ENCODE measurements around the gene PACSIN1.

DNA sequence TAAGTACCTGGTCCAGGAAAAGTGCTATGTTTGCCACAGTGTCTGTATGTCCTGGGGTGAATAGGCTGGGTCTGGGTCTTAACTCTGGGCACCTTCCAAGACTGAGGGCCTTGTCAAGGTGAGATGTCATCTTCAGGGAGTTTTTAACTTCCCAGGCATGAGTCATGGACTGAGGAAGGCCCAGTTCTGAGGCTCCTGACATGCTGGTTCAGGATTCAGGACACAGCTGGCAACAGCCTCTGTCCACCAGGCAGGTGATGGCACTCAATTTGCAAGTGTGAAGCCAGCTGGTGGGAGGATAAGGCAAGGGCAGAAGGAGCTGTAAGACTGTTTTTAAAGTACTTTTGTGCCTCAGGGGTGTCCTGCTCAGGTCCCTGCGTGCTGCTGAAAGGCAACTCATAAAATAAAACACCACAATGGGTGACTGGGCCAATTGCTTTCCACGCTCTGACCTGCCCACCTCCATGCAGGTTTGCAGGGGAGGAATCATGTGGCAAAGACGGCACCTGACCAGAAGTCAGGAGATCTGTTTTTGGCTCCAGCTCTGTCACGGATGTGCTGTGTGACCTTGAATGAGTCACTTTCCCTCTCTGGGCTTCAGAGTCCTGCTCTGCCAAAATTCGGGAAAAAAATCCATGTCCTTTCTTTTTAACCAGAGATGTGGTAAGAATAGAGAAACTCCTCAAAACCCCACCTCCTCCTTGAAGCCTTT is 4.9 kb upstream of the PACSIN1 start:
- TF ChIP-seq KDM1A (IDR thresholded peaks at IDR 0.05; ENCODE audit: borderline replicate concordance) (no peak), RFX5 (IDR thresholded peaks at IDR 0.05; ENCODE audit: low read depth, low read length) (no peak), POLR2AphosphoS5 (IDR thresholded peaks at IDR 0.05; ENCODE audit: low read length) (no peak), ATF7 (IDR thresholded peaks at IDR 0.05; ENCODE audit: low read depth) (no peak), POLR2A (IDR thresholded peaks at IDR 0.05; ENCODE audit: low read depth, low read length) (no peak), NFYA (IDR thresholded peaks at IDR 0.05; ENCODE audit: borderline replicate concordance, low read depth, low read length) (no peak), TCF12 (IDR thresholded peaks at IDR 0.05; ENCODE audit: low read depth, low read length) (no peak)
- TF ChIP-seq, protein P1, sequence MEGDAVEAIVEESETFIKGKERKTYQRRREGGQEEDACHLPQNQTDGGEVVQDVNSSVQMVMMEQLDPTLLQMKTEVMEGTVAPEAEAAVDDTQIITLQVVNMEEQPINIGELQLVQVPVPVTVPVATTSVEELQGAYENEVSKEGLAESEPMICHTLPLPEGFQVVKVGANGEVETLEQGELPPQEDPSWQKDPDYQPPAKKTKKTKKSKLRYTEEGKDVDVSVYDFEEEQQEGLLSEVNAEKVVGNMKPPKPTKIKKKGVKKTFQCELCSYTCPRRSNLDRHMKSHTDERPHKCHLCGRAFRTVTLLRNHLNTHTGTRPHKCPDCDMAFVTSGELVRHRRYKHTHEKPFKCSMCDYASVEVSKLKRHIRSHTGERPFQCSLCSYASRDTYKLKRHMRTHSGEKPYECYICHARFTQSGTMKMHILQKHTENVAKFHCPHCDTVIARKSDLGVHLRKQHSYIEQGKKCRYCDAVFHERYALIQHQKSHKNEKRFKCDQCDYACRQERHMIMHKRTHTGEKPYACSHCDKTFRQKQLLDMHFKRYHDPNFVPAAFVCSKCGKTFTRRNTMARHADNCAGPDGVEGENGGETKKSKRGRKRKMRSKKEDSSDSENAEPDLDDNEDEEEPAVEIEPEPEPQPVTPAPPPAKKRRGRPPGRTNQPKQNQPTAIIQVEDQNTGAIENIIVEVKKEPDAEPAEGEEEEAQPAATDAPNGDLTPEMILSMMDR (IDR thresholded peaks at IDR 0.05 in 2 of 3, conservative IDR thresholded peaks at IDR 0.05 in 1 of 3; ENCODE audit: control insufficient read depth in 2 of 3, extremely low read depth in 1 of 3, insufficient read depth in 1 of 3, low read depth in 3 of 3, low read length in 3 of 3) = no peak
- TF ChIP-seq, protein P2, sequence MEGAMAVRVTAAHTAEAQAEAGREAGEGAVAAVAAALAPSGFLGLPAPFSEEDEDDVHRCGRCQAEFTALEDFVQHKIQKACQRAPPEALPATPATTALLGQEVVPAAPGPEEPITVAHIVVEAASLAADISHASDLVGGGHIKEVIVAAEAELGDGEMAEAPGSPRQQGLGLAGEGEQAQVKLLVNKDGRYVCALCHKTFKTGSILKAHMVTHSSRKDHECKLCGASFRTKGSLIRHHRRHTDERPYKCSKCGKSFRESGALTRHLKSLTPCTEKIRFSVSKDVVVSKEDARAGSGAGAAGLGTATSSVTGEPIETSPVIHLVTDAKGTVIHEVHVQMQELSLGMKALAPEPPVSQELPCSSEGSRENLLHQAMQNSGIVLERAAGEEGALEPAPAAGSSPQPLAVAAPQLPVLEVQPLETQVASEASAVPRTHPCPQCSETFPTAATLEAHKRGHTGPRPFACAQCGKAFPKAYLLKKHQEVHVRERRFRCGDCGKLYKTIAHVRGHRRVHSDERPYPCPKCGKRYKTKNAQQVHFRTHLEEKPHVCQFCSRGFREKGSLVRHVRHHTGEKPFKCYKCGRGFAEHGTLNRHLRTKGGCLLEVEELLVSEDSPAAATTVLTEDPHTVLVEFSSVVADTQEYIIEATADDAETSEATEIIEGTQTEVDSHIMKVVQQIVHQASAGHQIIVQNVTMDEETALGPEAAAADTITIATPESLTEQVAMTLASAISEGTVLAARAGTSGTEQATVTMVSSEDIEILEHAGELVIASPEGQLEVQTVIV (IDR thresholded peaks at IDR 0.05; ENCODE audit: borderline replicate concordance, partially characterized antibody) = no peak
- TF ChIP-seq, protein P3, sequence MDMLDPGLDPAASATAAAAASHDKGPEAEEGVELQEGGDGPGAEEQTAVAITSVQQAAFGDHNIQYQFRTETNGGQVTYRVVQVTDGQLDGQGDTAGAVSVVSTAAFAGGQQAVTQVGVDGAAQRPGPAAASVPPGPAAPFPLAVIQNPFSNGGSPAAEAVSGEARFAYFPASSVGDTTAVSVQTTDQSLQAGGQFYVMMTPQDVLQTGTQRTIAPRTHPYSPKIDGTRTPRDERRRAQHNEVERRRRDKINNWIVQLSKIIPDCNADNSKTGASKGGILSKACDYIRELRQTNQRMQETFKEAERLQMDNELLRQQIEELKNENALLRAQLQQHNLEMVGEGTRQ (IDR thresholded peaks at IDR 0.05; ENCODE audit: borderline replicate concordance, low read depth, low read length) = no peak
- TF ChIP-seq, protein P4, sequence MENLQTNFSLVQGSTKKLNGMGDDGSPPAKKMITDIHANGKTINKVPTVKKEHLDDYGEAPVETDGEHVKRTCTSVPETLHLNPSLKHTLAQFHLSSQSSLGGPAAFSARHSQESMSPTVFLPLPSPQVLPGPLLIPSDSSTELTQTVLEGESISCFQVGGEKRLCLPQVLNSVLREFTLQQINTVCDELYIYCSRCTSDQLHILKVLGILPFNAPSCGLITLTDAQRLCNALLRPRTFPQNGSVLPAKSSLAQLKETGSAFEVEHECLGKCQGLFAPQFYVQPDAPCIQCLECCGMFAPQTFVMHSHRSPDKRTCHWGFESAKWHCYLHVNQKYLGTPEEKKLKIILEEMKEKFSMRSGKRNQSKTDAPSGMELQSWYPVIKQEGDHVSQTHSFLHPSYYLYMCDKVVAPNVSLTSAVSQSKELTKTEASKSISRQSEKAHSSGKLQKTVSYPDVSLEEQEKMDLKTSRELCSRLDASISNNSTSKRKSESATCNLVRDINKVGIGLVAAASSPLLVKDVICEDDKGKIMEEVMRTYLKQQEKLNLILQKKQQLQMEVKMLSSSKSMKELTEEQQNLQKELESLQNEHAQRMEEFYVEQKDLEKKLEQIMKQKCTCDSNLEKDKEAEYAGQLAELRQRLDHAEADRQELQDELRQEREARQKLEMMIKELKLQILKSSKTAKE (IDR thresholded peaks at IDR 0.05; ENCODE audit: low read depth, poor library complexity, severe bottlenecking) = no peak

Measured in GM12878 (cell line).